Measurements from ENCODE around the gene DDX1. TPM values are rescaled to one million over a fixed set of nuclear protein-coding genes. Genes with fewer than 3 reads are reported as not detected.

The DDX1 gene
- total and polyA plus RNA-seq, 2 donors (not counting 3 experiments of a cell fraction or from before 2014, with no cell fraction given), result 41.2 to 117 TPM

DNA sequence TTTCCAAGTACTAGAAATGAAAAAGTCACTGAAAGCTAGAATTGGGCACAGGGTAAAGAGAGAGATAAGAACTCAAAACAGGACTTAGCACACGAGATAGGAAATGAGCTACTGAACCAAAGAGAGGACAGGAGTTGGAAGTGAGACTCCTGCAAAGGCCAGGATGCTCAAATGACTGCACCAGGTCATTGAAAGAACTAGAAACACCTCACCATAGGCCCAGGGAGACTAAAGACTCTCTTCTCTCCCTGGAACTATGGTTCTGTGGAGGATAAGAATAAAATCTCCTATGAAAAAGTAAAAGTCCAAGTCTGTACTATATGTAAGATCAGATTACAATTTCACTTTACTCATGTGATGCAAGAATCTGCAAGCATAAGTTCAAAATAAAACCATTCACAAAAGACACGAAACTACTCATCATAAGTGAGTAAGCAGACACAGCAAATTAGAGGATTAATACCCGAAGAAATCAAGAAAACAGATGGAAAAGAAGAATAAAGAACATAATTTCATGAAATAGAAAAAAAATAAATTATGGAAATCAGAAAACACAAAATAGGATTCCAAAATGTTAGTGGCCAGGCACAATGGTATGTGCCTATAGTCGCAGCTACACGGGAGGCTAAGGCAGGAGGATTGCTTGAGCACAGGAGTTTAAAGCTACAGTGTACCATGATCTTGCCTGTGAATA, 37.0 kb upstream of the DDX1 start:
- no peak for FAIRE-seq
- POLR2A ChIA-PET, result no interaction called here
- Histone ChIP-seq H3K4me2 (ENCODE audit: insufficient read depth, low read length) (no peak overlapping the region), H3K9me3 (replicated peaks; ENCODE audit: control insufficient read depth, insufficient read depth, low read length) (no peaks in the 10 kb centered on the region), H3K4me3 (replicated peaks in 1 of 3; ENCODE audit: insufficient read depth in 1 of 3, low read depth in 1 of 3, low read length in 3 of 3) (no peak overlapping the region), H3K4me1 (ENCODE audit: control insufficient read depth, extremely low read depth, insufficient read depth, low read length) (peaks cover 4% of the 10 kb centered on the region), H3K9me1 (replicated peaks; ENCODE audit: control insufficient read depth, extremely low read depth, insufficient read depth, low read length) (no peaks in the 10 kb centered on the region), H3K27ac (ENCODE audit: insufficient read depth, low read depth, low read length) (no peak overlapping the region), H3K27me3 (ENCODE audit: control insufficient read depth in 2 of 2, insufficient read depth in 2 of 2, low read length in 2 of 2) (no peaks in the 10 kb centered on the region), H4K20me1 (replicated peaks; ENCODE audit: control insufficient read depth, extremely low read depth, insufficient read depth, low read length) (peaks cover 2% of the 10 kb centered on the region), H3K9ac (replicated peaks; ENCODE audit: extremely low read depth, insufficient read depth, low read length) (no peak overlapping the region), H3K36me3 (ENCODE audit: control insufficient read depth in 2 of 2, extremely low read depth in 1 of 2, insufficient read depth in 2 of 2, low read length in 2 of 2) (peaks cover 4 to 5% of the 10 kb centered on the region in 2 experiments), H2AFZ (ENCODE audit: low read depth, low read length) (no peak overlapping the region), H3K79me2 (ENCODE audit: control insufficient read depth, insufficient read depth, low read length) (peaks cover 19% of the 10 kb centered on the region)
- no peak for DNase-seq (ENCODE audit: low read depth, low spot score)
- CTCF ChIA-PET, result no interaction called here
- intact Hi-C loops (cut with micrococcal nuclease) (loop anchor here (2.0 kb wide), 1 partner anchor 76 kb away; no protein-coding TSS in a partner anchor), dilution Hi-C loops (cut with MboI; ENCODE audit: extremely low pct_ligation_motif_present, low sequenced_read_pairs) (no loop called here)
- BruUV-seq (replicated peaks), result no TSS peak
- TF ChIP-seq, protein P1, sequence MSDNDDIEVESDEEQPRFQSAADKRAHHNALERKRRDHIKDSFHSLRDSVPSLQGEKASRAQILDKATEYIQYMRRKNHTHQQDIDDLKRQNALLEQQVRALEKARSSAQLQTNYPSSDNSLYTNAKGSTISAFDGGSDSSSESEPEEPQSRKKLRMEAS (IDR thresholded peaks at IDR 0.05; ENCODE audit: insufficient read depth, insufficient read length), result no peak
- TF ChIP-seq FOS (IDR thresholded peaks at IDR 0.05; ENCODE audit: borderline replicate concordance, insufficient read depth, low read length), result no peak
- no peak for TF ChIP-seq JUN (IDR thresholded peaks at IDR 0.05; ENCODE audit: borderline replicate concordance, insufficient read depth, insufficient read length, low read depth)
- TF ChIP-seq EZH2 (IDR thresholded peaks at IDR 0.05; ENCODE audit: borderline replicate concordance, low read depth, low read length, severe bottlenecking), result no peak
- no peak for TF ChIP-seq MYC (IDR thresholded peaks at IDR 0.05; ENCODE audit: low read depth, low read length)
- no peak for TF ChIP-seq POLR2AphosphoS5 (IDR thresholded peaks at IDR 0.05; ENCODE audit: insufficient read depth, low read depth, low read length)
- TF ChIP-seq, protein P2, sequence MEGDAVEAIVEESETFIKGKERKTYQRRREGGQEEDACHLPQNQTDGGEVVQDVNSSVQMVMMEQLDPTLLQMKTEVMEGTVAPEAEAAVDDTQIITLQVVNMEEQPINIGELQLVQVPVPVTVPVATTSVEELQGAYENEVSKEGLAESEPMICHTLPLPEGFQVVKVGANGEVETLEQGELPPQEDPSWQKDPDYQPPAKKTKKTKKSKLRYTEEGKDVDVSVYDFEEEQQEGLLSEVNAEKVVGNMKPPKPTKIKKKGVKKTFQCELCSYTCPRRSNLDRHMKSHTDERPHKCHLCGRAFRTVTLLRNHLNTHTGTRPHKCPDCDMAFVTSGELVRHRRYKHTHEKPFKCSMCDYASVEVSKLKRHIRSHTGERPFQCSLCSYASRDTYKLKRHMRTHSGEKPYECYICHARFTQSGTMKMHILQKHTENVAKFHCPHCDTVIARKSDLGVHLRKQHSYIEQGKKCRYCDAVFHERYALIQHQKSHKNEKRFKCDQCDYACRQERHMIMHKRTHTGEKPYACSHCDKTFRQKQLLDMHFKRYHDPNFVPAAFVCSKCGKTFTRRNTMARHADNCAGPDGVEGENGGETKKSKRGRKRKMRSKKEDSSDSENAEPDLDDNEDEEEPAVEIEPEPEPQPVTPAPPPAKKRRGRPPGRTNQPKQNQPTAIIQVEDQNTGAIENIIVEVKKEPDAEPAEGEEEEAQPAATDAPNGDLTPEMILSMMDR (IDR thresholded peaks at IDR 0.05; ENCODE audit: extremely low read depth in 1 of 2, insufficient read depth in 1 of 2, low read depth in 1 of 2, low read length in 2 of 2), result no peak
- TF ChIP-seq GATA2 (IDR thresholded peaks at IDR 0.05; ENCODE audit: insufficient read depth, insufficient read length, low read depth, low read length), result no peak
- no peak for TF ChIP-seq POLR2A (IDR thresholded peaks at IDR 0.05; ENCODE audit: low read depth, low read length)

Data from endothelial cell of umbilical vein (primary cell).